Stimulated activated naive CD8-positive, alpha-beta T cell treated with anti-CD3 and anti-CD28 coated beads, Interleukin-15, Interleukin-2, amounts not matched to agents 100 ng/mL and 50 ng/mL, for 24 hours (primary cell): Measurements from ENCODE around the gene PDZD4.
"Not testable (repeated sequence)": the region's sequence is repeated elsewhere in the genome, so short reads cannot be mapped to it uniquely, and the experiment has no call there.

ENCODE experiments used
- H3K27ac Mint-ChIP-seq: one replicate; pipeline ENCODE4 v1.8.0; 2021; ENCODE audit warnings: mild to moderate bottlenecking, mixed read lengths
- H3K27me3 Mint-ChIP-seq: one replicate; pipeline ENCODE4 v1.8.0; 2021; ENCODE audit warnings: mixed read lengths
- H3K36me3 Mint-ChIP-seq: one replicate; pipeline ENCODE4 v1.8.0; 2021; ENCODE audit warnings: low read depth, mixed read lengths
- H3K4me1 Mint-ChIP-seq: one replicate; pipeline ENCODE4 v1.8.0; 2021; ENCODE audit warnings: low read depth, mixed read lengths
- H3K4me3 Mint-ChIP-seq: one replicate; pipeline ENCODE4 v1.8.0; 2021; ENCODE audit warnings: mild to moderate bottlenecking, mixed read lengths
- H3K9me3 Mint-ChIP-seq: one replicate; pipeline ENCODE4 v1.8.0; 2021; ENCODE audit warnings: mixed read lengths

The PDZD4 gene

GRCh38 chrX:153830640-153831428 is 490 bp upstream of the PDZD4 start:
- no peak overlapping the region for H3K27ac Mint-ChIP-seq
- H3K4me1 Mint-ChIP-seq, result peaks cover 3% of the 10 kb centered on the region
- H3K9me3 Mint-ChIP-seq, result no peaks in the 10 kb centered on the region
- H3K4me3 Mint-ChIP-seq, result peak overlapping the region; percentile 30
- no peaks in the 10 kb centered on the region for H3K36me3 Mint-ChIP-seq
- peaks cover 26% of the 10 kb centered on the region for H3K27me3 Mint-ChIP-seq

DNA sequence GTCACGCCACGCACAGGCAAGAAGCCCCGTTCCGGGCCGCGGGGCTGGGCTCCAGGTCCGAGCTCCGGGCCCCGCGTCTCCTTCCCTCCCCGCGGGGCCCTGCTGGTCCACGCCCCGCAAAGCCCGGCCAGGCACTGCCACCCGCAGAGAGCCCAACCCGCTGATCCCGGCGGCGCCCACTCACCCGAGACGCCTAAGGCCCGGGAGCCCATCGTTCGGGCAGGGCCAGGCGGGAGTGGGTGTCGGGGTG is 870 bp downstream of the PDZD4 start:
- peaks cover 3% of the 10 kb centered on the region for H3K4me1 Mint-ChIP-seq
- peak overlapping the region; percentile 45 for H3K4me3 Mint-ChIP-seq
- H3K9me3 Mint-ChIP-seq, result no peaks in the 10 kb centered on the region
- H3K27me3 Mint-ChIP-seq, result peaks cover 23% of the 10 kb centered on the region
- no peak overlapping the region for H3K27ac Mint-ChIP-seq
- H3K36me3 Mint-ChIP-seq, result no peaks in the 10 kb centered on the region

DNA sequence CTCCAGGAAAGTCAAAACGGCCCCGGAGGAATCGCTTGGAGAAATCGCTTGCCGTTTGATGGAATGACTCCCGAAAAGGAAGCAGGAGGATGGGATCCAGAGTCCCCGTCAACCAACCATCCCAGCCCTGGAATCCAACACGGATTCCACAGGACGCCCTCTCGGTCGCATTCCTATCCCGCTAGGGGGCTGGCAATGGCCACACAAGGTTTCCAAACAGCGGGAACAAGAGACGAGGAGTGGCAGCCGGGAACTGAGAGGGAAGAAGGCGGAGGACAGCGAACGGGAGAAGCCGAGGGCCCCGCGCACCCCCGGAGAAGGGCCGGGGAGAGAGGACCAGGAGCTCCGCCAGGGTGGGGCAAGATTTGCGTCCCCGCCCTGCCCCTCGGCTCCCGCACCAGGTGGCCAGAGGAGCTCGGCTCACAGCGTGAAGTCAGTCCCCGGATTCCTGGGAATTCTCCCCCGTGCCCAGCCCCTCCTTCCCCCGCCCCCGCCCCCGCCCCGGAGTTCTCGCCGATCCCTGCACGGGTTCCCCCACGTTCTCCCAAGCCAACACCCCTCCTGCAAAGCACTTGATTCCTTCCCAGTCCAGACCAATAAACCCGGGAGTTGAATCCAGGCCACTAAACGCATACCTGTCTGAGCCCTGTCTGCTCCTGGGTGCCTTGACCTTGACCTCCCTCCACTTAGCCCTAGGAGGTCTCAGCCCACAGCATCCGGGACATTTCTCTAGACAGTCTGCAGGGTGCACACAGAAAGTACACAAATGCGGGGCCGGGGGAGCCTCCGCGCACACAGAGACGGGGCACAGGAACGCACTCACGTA is 1.4 kb downstream of the PDZD4 start:
- H3K4me1 Mint-ChIP-seq, result peaks cover 3% of the 10 kb centered on the region
- H3K27ac Mint-ChIP-seq, result no peak overlapping the region
- H3K4me3 Mint-ChIP-seq, result peak overlapping the region; percentile 45
- no peaks in the 10 kb centered on the region for H3K9me3 Mint-ChIP-seq
- peaks cover 23% of the 10 kb centered on the region for H3K27me3 Mint-ChIP-seq
- no peaks in the 10 kb centered on the region for H3K36me3 Mint-ChIP-seq

DNA sequence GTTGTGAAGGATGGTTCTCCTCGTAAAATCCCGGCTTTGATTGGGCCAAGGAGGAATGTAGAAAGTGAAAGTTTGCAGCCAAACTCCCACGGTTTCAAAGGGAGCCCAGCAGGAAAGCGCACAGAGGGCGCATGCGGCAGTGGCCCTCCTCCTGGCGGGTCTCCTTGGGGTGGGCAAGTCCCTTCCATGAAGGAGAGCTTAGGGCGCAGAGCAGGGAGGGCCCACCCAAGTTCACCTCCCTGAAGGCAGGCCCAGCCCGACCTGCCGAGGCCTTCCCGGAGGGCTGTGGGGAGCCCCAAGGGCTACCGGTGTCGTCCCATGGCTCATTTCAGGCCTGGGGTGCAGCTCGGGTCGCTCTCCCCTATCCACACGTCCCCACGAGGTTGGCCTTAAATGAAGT is 2.0 kb downstream of the PDZD4 start:
- H3K27me3 Mint-ChIP-seq, result peaks cover 23% of the 10 kb centered on the region
- peaks cover 3% of the 10 kb centered on the region for H3K4me1 Mint-ChIP-seq
- no peaks in the 10 kb centered on the region for H3K9me3 Mint-ChIP-seq
- no peak overlapping the region for H3K4me3 Mint-ChIP-seq
- no peak overlapping the region for H3K27ac Mint-ChIP-seq
- H3K36me3 Mint-ChIP-seq, result no peaks in the 10 kb centered on the region

GRCh38 chrX:153827903-153828302 is 2.4 kb downstream of the PDZD4 start:
- no peaks in the 10 kb centered on the region for H3K9me3 Mint-ChIP-seq
- H3K27me3 Mint-ChIP-seq, result peaks cover 23% of the 10 kb centered on the region
- H3K4me1 Mint-ChIP-seq, result peaks cover 3% of the 10 kb centered on the region
- no peak overlapping the region for H3K27ac Mint-ChIP-seq
- H3K36me3 Mint-ChIP-seq, result no peaks in the 10 kb centered on the region
- H3K4me3 Mint-ChIP-seq, result no peak overlapping the region

- Mint-ChIP-seq H3K36me3 (no peaks in the 10 kb centered on the region), H3K9me3 (no peaks in the 10 kb centered on the region), H3K4me1 (peaks cover 9% of the 10 kb centered on the region), H3K27me3 (peaks cover 20% of the 10 kb centered on the region), H3K4me3 (no peak overlapping the region), H3K27ac (no peak overlapping the region)
Measured at GRCh38 chrX:153827016-153827415, 3.3 kb downstream of the PDZD4 start.

DNA sequence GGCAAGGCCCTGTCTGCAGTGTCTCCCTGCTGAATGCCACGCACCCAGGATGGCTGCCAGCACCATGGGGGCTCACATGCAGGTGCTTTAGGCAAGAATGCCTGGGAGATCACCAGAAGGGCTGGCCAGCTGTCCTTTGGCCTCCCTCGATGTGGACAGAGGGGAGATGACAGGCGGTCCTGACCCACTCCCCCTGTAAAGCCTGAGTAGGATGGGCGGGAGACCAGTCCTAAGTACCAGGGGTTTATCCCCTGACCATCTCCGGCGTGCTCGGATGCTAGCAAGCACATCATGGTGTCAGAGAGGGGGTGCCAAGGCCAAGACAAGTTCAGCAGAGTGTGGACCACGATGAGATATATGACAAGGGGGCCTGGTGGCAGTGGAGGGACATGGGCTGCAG is 5.3 kb downstream of the PDZD4 start:
- no peaks in the 10 kb centered on the region for H3K9me3 Mint-ChIP-seq
- no peaks in the 10 kb centered on the region for H3K36me3 Mint-ChIP-seq
- H3K4me3 Mint-ChIP-seq, result no peak overlapping the region
- no peak overlapping the region for H3K27ac Mint-ChIP-seq
- peaks cover 13% of the 10 kb centered on the region for H3K27me3 Mint-ChIP-seq
- peaks cover 13% of the 10 kb centered on the region for H3K4me1 Mint-ChIP-seq

- peaks cover 13% of the 10 kb centered on the region for H3K4me1 Mint-ChIP-seq
- H3K36me3 Mint-ChIP-seq, result no peaks in the 10 kb centered on the region
- H3K4me3 Mint-ChIP-seq, result no peak overlapping the region
- peaks cover 13% of the 10 kb centered on the region for H3K27me3 Mint-ChIP-seq
- no peak overlapping the region for H3K27ac Mint-ChIP-seq
- no peaks in the 10 kb centered on the region for H3K9me3 Mint-ChIP-seq
Measured at GRCh38 chrX:153824348-153824747, 6.0 kb downstream of the PDZD4 start.

DNA sequence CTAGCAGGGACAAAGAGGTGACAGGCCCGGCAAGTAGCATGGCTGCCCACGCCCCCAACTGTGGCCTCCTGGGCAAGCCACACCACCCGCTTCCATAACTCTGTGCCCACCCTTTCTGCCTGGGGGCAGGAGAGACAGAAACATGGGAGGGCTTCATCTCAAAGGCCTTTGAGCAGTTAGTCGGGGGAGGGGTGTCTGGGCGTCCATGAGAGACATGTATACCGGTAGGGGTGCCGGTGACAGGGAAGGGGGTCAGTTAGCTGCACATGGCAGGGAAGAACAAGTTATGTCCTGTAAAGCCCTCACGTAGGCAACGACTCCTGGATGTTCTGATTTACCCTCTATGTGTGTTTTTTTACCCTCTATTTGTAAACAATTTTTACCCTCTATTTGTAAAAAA is 9.3 kb downstream of the PDZD4 start:
- H3K9me3 Mint-ChIP-seq, result no peaks in the 10 kb centered on the region
- H3K4me1 Mint-ChIP-seq, result peaks cover 22% of the 10 kb centered on the region
- no peaks in the 10 kb centered on the region for H3K27me3 Mint-ChIP-seq
- H3K27ac Mint-ChIP-seq, result no peak overlapping the region
- no peak overlapping the region for H3K4me3 Mint-ChIP-seq
- no peaks in the 10 kb centered on the region for H3K36me3 Mint-ChIP-seq

GRCh38 chrX:153820601-153821000 is 9.7 kb downstream of the PDZD4 start:
- Mint-ChIP-seq H3K4me3 (no peak overlapping the region), H3K4me1 (peaks cover 22% of the 10 kb centered on the region), H3K27me3 (no peaks in the 10 kb centered on the region), H3K27ac (no peak overlapping the region), H3K9me3 (no peaks in the 10 kb centered on the region), H3K36me3 (no peaks in the 10 kb centered on the region)

GRCh38 chrX:153819384-153820040 is 10.8 kb downstream of the PDZD4 start:
- Mint-ChIP-seq H3K9me3 (no peaks in the 10 kb centered on the region), H3K4me1 (peaks cover 22% of the 10 kb centered on the region), H3K27ac (no peak overlapping the region), H3K36me3 (no peaks in the 10 kb centered on the region), H3K27me3 (no peaks in the 10 kb centered on the region), H3K4me3 (peak overlapping the region; percentile 32)

DNA sequence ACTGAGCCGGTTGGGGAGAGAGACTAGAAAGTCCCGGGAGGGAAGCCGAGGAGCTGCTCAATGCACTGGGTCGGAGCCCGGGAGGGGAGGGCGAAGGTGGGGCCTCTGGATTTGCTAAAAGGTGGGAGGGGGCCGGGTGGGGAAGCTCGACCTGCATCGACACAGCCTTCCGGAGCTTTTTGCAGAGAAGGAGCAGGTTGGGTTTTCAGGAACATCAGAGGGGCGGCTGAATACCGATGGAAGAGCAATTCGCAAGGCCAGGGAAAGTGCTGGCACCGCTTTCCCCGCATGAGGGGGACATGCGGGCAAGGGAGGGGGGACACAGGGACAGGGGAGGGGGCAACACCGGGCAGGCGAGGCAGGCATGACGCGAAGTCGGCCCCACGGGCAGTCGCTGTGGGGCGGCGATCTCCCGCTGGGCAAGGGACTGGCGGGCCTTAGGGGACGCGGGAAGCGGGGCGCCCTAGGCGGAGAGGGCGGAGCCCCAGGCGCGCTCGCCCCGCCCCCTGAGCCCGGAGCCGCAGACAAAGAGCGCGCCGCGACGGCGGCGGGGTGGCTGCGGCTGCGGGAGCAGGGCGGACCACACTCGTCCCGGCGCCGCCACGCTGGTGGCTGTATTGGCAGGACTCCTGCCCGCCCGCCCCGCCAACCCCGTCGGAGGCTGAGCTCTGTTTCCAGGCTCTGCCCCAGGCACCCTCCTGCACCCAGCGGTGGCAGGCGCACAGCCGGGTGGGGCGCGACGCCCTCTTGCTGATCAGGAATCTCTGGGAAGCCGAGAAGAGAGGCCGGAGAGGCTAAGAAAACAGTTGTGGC is 11.6 kb downstream of the PDZD4 start:
- no peak overlapping the region for H3K27ac Mint-ChIP-seq
- H3K36me3 Mint-ChIP-seq, result no peaks in the 10 kb centered on the region
- H3K4me1 Mint-ChIP-seq, result peaks cover 22% of the 10 kb centered on the region
- H3K4me3 Mint-ChIP-seq, result peak overlapping the region; percentile 32
- H3K27me3 Mint-ChIP-seq, result no peaks in the 10 kb centered on the region
- H3K9me3 Mint-ChIP-seq, result no peaks in the 10 kb centered on the region

- not testable (repeated sequence) for H3K9me3 Mint-ChIP-seq, H3K36me3 Mint-ChIP-seq, H3K27me3 Mint-ChIP-seq, H3K27ac Mint-ChIP-seq, H3K4me3 Mint-ChIP-seq
- H3K4me1 Mint-ChIP-seq, result peaks cover 22% of the 10 kb centered on the region
Measured at GRCh38 chrX:153818064-153818463, 12.3 kb downstream of the PDZD4 start.

DNA sequence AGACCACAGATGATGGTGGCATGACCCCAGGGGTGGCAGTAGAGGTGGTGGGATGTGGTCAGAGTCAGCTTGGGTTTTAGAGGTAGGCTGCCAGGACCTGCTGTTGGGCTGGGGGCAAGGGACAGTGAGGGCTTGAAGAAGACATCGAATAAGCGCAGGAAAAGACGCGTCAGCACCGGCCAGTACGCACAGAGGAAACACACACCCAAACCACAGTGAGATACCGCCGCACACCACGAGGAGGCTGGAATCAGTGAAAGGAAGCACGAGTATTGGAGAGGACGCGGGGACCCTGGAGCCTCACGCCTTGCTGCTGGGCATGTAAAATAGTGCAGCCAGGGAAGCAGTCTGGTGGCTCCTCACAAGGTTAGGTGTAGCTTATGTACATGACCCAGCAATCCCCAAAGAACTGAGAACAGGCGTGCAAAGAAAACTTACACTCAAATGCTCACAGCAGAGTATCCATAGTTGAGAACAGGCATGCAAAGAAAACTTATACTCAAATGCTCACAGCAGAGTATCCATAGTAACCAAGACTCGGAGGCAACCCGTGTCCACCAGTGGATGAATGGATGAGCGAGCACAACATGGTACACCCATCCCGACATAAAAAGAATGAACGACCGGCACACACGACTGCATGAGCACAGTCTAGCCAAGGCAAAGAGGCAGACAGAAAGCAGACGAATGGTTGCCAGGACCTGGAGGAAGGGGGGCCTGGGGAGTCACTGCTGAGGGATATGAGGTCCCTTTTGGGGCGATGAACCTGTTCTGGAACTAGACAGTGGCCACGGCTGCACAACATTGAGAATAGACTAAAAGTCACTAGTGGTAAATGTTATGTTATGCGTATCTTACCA is 13.3 kb downstream of the PDZD4 start:
- Mint-ChIP-seq H3K4me1 (peaks cover 16% of the 10 kb centered on the region), H3K27ac (no peak overlapping the region), H3K27me3 (peaks cover 4% of the 10 kb centered on the region), H3K9me3 (no peaks in the 10 kb centered on the region), H3K4me3 (no peak overlapping the region), H3K36me3 (no peaks in the 10 kb centered on the region)
